SK-N-SH (cell line): ENCODE results near the gene VPS16. TPM values are rescaled to one million over a fixed set of nuclear protein-coding genes. Genes with fewer than 3 reads are reported as not detected.

Source experiments
- CTCF ChIA-PET: fragments of 300-600, 350-600 bp; formaldehyde crosslinking; extraction: SDS; loops from one replicate; lab custom pipeline; 2021; lab: Yijun Ruan, JAX
- POLR2A ChIA-PET: fragments of 350-600 bp; sonication (Branson Sonifier 250); formaldehyde crosslinking; extraction: SDS; loops from one replicate; lab custom pipeline; 2020; ENCODE audit warnings: antibody characterized with exemption, inconsistent platforms; lab: Yijun Ruan, JAX
- DNase-seq: peaks from one replicate; pipeline ENCODE4 v3.0.0; 2012
- H2AFZ ChIP-seq: fragments of 200-600 bp; sonication (generic); 2 replicates; pipeline ENCODE4 v1.8.1; 2016; ENCODE audit warnings: antibody characterized with exemption, mild to moderate bottlenecking, low read depth
- H3F3A ChIP-seq: fragments of 200-600 bp; sonication (generic); replicated peaks from 2 replicates; pipeline ENCODE3; 2016; ENCODE audit warnings: antibody characterized with exemption, mild to moderate bottlenecking; ENCODE audit not compliant: insufficient read depth
- H3K27ac ChIP-seq, 2 experiments: fragments of 200-500 bp in 1 of 2; fragments of 200-600 bp in 1 of 2; sonication (Bioruptor generic) in 1 of 2; sonication (generic), shearing (Covaris generic) in 1 of 2; 2 replicates each; pipeline versions ENCODE4 v1.5.1 to v1.6.1; 2014 to 2016; ENCODE audit warnings: low read depth in 2 of 2, inconsistent platforms in 1 of 2, low read length in 1 of 2, mild to moderate bottlenecking in 1 of 2, mixed read lengths in 1 of 2
- H3K27me3 ChIP-seq: fragments of 200-600 bp; sonication (generic), shearing (Covaris generic); 2 replicates; pipeline ENCODE4 v1.6.1; 2016; ENCODE audit warnings: mixed run types; ENCODE audit not compliant: insufficient read depth
- H3K36me3 ChIP-seq, 2 experiments: fragments of 200-500 bp in 1 of 2; fragments of 200-600 bp in 1 of 2; sonication (Bioruptor generic) in 1 of 2; sonication (generic) in 1 of 2; replicated peaks in 1 of 2; 2 replicates each; pipeline versions ENCODE3 to v1.5.1; 2014 to 2016; ENCODE audit warnings: low read length in 1 of 2, mild to moderate bottlenecking in 1 of 2; ENCODE audit not compliant: insufficient read depth in 2 of 2, control insufficient read depth in 1 of 2
- H3K4me1 ChIP-seq, 2 experiments: fragments of 200-500 bp in 1 of 2; fragments of 200-600 bp in 1 of 2; sonication (Bioruptor generic) in 1 of 2; sonication (generic), shearing (Covaris generic) in 1 of 2; 2 replicates each; pipeline versions ENCODE4 v1.5.1 to v1.6.1; 2014 to 2016; ENCODE audit warnings: low read depth in 1 of 2, low read length in 1 of 2, mixed run types in 1 of 2; ENCODE audit not compliant: insufficient read depth in 2 of 2, control insufficient read depth in 1 of 2
- H3K4me2 ChIP-seq: fragments of 200-600 bp; sonication (generic), shearing (Covaris generic); 2 replicates; pipeline ENCODE4 v1.6.1; 2017; ENCODE audit warnings: mixed run types
- H3K4me3 ChIP-seq, 2 experiments: fragments of 200-500 bp in 1 of 2; fragments of 200-600 bp in 1 of 2; sonication (Bioruptor generic) in 1 of 2; sonication (generic), shearing (Covaris generic) in 1 of 2; 2 replicates each; pipeline versions ENCODE4 v1.5.1 to v1.8.1; 2014 to 2016; ENCODE audit warnings: low read depth in 2 of 2, inconsistent platforms in 1 of 2, low read length in 1 of 2, mild to moderate bottlenecking in 1 of 2, mixed read lengths in 1 of 2, moderate library complexity in 1 of 2
- H3K79me2 ChIP-seq: fragments of 200-600 bp; sonication (generic); 2 replicates; pipeline ENCODE4 v1.8.1; 2017; ENCODE audit warnings: mild to moderate bottlenecking; ENCODE audit not compliant: insufficient read depth
- H3K9ac ChIP-seq: fragments of 200-600 bp; sonication (generic); 2 replicates; pipeline ENCODE4 v1.6.1; 2017; ENCODE audit warnings: mixed run types
- H3K9me2 ChIP-seq: fragments of 200-600 bp; sonication (generic); 2 replicates; pipeline ENCODE4 v1.6.1; 2017; ENCODE audit warnings: mixed run types
- H3K9me3 ChIP-seq: fragments of 200-600 bp; sonication (generic); 2 replicates; pipeline ENCODE4 v1.6.1; 2017; ENCODE audit warnings: mixed run types, mild to moderate bottlenecking, moderate library complexity
- H4K20me1 ChIP-seq: fragments of 200-600 bp; sonication (generic); 2 replicates; pipeline ENCODE4 v1.6.1; 2017; ENCODE audit warnings: mild to moderate bottlenecking, mixed run types; ENCODE audit not compliant: insufficient read depth
- ELF1 ChIP-seq: IDR thresholded peaks from 2 replicates; pipeline ENCODE4 v1.4.0; 2012
- MAX ChIP-seq: IDR thresholded peaks from 2 replicates; pipeline ENCODE4 v1.4.0; 2012; ENCODE audit warnings: low read depth
- NRF1 ChIP-seq: IDR thresholded peaks from 2 replicates; pipeline ENCODE4 v1.6.1; 2012; ENCODE audit warnings: low read depth, mild to moderate bottlenecking, low read length
- PBX3 ChIP-seq: IDR thresholded peaks from 2 replicates; pipeline ENCODE4; 2012
- RAD21 ChIP-seq: IDR thresholded peaks from 2 replicates; pipeline ENCODE4 v1.6.1; 2012; ENCODE audit warnings: mild to moderate bottlenecking, low read length
- REST ChIP-seq: IDR thresholded peaks from 2 replicates; pipeline ENCODE4 v1.6.1; 2012; ENCODE audit warnings: mild to moderate bottlenecking, low read depth, low read length, moderate library complexity
- RXRA ChIP-seq: IDR thresholded peaks from 2 replicates; pipeline ENCODE4 v1.4.0; 2012; ENCODE audit warnings: low read depth, mild to moderate bottlenecking, borderline replicate concordance
- TEAD4 ChIP-seq: IDR thresholded peaks from 2 replicates; pipeline ENCODE4 v1.4.0; 2012; ENCODE audit warnings: mild to moderate bottlenecking, borderline replicate concordance; ENCODE audit not compliant: insufficient read depth
- YY1 ChIP-seq: IDR thresholded peaks from 2 replicates; pipeline ENCODE4 v1.4.0; 2012; ENCODE audit warnings: low read depth, mild to moderate bottlenecking
- ZBTB33 ChIP-seq: IDR thresholded peaks from 2 replicates; pipeline ENCODE4 v1.4.0; 2012; ENCODE audit warnings: low read depth, borderline replicate concordance
- WGBS: methylation state at CpG from one replicate; pipeline ENCODE4 v1.1.6; 2017; ENCODE audit warnings: low lambda C conversion rate; 5-methylcytosine and 5-hydroxymethylcytosine counted together
- polyA plus RNA-seq, 3 experiments: library from polyadenylated mRNA; depleted of rRNA; stranded (reverse); fragments of >200 nt; gene quantifications; 2 replicates each; pipeline ENCODE4 v1.2.3, GENCODE V29; 2012

VPS16 gene
- polyA plus RNA-seq, 1 of the 3 experiments (the other 2 are of a cell fraction), result 62.0 TPM

GRCh38 chr20:2799271-2799670 is 41.3 kb upstream of the VPS16 start:
- Histone ChIP-seq H2AFZ (peak overlapping the region; percentile 82; the same call in 1 of the 2 replicates), H3K4me2 (peak overlapping the region; percentile 78; the same call in 1 of the 2 replicates), H3K4me3 (peak overlapping the region; percentile 53 to 60)

More at GRCh38 chr20:2799271-2799670, 41.3 kb upstream of the VPS16 start:
- Histone ChIP-seq H3K27ac (peak overlapping the region in 1 of 2 experiments; percentile 79; a peak in 1 of 4 replicates), H3F3A (no peaks in the 10 kb centered on the region), H3K4me1 (peaks cover 0 to 14% of the 10 kb centered on the region in 2 experiments; a peak in 1 of 4 replicates), H3K27me3 (no peaks in the 10 kb centered on the region), H3K9me2 (no peaks in the 10 kb centered on the region), H3K79me2 (no peaks in the 10 kb centered on the region), H3K36me3 (peaks cover 0 to 19% of the 10 kb centered on the region in 2 experiments), H3K9me3 (no peaks in the 10 kb centered on the region), H4K20me1 (no peaks in the 10 kb centered on the region)
- POLR2A ChIA-PET, result interaction anchor here (1.6 to 2.9 kb wide), 4 partner anchors 10 to 147 kb away, joined by 4 to 11 read pairs (median 8); partner anchors contain the start of gene NOP56
- TF ChIP-seq RAD21, result no peak
- TF ChIP-seq ZBTB33, result no peak
- no peak for TF ChIP-seq RXRA
- no peak for TF ChIP-seq TEAD4
- no peak for TF ChIP-seq NRF1
- no peak for TF ChIP-seq PBX3
- no peak for TF ChIP-seq MAX
- TF ChIP-seq YY1, result no peak
- TF ChIP-seq ELF1, result no peak
- TF ChIP-seq REST, result no peak
- TF ChIP-seq, all 33 proteins: peak for 0
- no peak for DNase-seq
- WGBS, result 57% methylated on average over 7 of the region's 9 CpGs
- CTCF ChIA-PET, result interaction anchor here (0.6 to 1.7 kb wide), 6 partner anchors 20 to 1006 kb away, joined by 3 to 6 read pairs (median 3); no protein-coding TSS in a partner anchor
- H3K9ac ChIP-seq, result no peak overlapping the region
